Mononuclear cell (primary cell): ENCODE measurements around the gene CHTOP. TPM values are rescaled to one million over a fixed set of nuclear protein-coding genes. Genes with fewer than 3 reads are reported as not detected.

Experiments used
- H3K27me3 ChIP-seq: 2 replicates; pipeline ENCODE4 v1.6.0; 2011; ENCODE audit warnings: low read length, control low read depth; ENCODE audit not compliant: insufficient read depth
- H3K4me1 ChIP-seq: 2 replicates; pipeline ENCODE4 v1.5.1; 2011; ENCODE audit warnings: mild to moderate bottlenecking, low read length, control low read depth; ENCODE audit not compliant: insufficient read depth
- H3K4me3 ChIP-seq: 2 replicates; pipeline ENCODE4 v1.5.1; 2011; ENCODE audit warnings: mild to moderate bottlenecking, low read length, moderate library complexity
- H3K9me3 ChIP-seq: 2 replicates; pipeline ENCODE4 v1.5.1; 2011; ENCODE audit warnings: low read depth, mild to moderate bottlenecking, control low read depth, low read length
- total RNA-seq: library from RNA; depleted of rRNA; stranded (reverse); fragments of >200 nt; gene quantifications from one replicate; pipeline ENCODE4 v1.2.3, GENCODE V29; 2012

Gene CHTOP
- total RNA-seq, 1 donor, result 75.2 TPM

- Histone ChIP-seq H3K4me3 (no peak overlapping the region), H3K9me3 (no peaks in the 10 kb centered on the region), H3K4me1 (peaks cover 21% of the 10 kb centered on the region), H3K27me3 (no peaks in the 10 kb centered on the region)
These were observed 24.9 kb upstream of the CHTOP start for GRCh38 chr1:153608742-153609584.

- Histone ChIP-seq H3K4me3 (no peak overlapping the region), H3K4me1 (peaks cover 21% of the 10 kb centered on the region), H3K9me3 (no peaks in the 10 kb centered on the region), H3K27me3 (no peaks in the 10 kb centered on the region)
These were observed 24.3 kb upstream of the CHTOP start for GRCh38 chr1:153609585-153609907.

GRCh38 chr1:153610334-153610733, 23.5 kb upstream of the CHTOP start:
- no peaks in the 10 kb centered on the region for H3K27me3 ChIP-seq
- no peak overlapping the region for H3K4me3 ChIP-seq
- H3K4me1 ChIP-seq, result peaks cover 21% of the 10 kb centered on the region
- no peaks in the 10 kb centered on the region for H3K9me3 ChIP-seq

GRCh38 chr1:153610811-153611301, 23.0 kb upstream of the CHTOP start:
- H3K4me1 ChIP-seq, result peaks cover 21% of the 10 kb centered on the region
- no peak overlapping the region for H3K4me3 ChIP-seq
- no peaks in the 10 kb centered on the region for H3K27me3 ChIP-seq
- no peaks in the 10 kb centered on the region for H3K9me3 ChIP-seq

- peaks cover 21% of the 10 kb centered on the region for H3K4me1 ChIP-seq
- H3K4me3 ChIP-seq, result no peak overlapping the region
- H3K9me3 ChIP-seq, result no peaks in the 10 kb centered on the region
- no peaks in the 10 kb centered on the region for H3K27me3 ChIP-seq
These were observed 22.5 kb upstream of the CHTOP start for GRCh38 chr1:153611356-153611755.

- peaks cover 29% of the 10 kb centered on the region for H3K4me1 ChIP-seq
- H3K27me3 ChIP-seq, result no peaks in the 10 kb centered on the region
- H3K9me3 ChIP-seq, result no peaks in the 10 kb centered on the region
- no peak overlapping the region for H3K4me3 ChIP-seq
These were observed 21.6 kb upstream of the CHTOP start for GRCh38 chr1:153612111-153612754.

GRCh38 chr1:153612755-153613331, 21.0 kb upstream of the CHTOP start, which contains the start of gene S100A16:
S100A16 (minus strand) TSS chr1:153613137; CDS start chr1:153608151, 4,986 bp downstream.
- Histone ChIP-seq H3K9me3 (no peaks in the 10 kb centered on the region), H3K4me3 (no peak within 1 kb of the TSS), H3K4me1 (peaks cover 35% of the 10 kb centered on the region), H3K27me3 (no peaks in the 10 kb centered on the region)

- H3K4me1 ChIP-seq, result peaks cover 38% of the 10 kb centered on the region
These were observed 20.5 kb upstream of the CHTOP start for GRCh38 chr1:153613406-153613805.

GRCh38 chr1:153614189-153614900, 19.5 kb upstream of the CHTOP start:
- H3K4me1 ChIP-seq, result peaks cover 38% of the 10 kb centered on the region
- H3K27me3 ChIP-seq, result no peaks in the 10 kb centered on the region
- H3K9me3 ChIP-seq, result no peaks in the 10 kb centered on the region
- H3K4me3 ChIP-seq, result no peak overlapping the region

More at GRCh38 chr1:153613406-153613805, 20.5 kb upstream of the CHTOP start:
- Histone ChIP-seq H3K27me3 (no peaks in the 10 kb centered on the region), H3K4me3 (no peak overlapping the region), H3K9me3 (no peaks in the 10 kb centered on the region)

- H3K27me3 ChIP-seq, result no peaks in the 10 kb centered on the region
- H3K4me3 ChIP-seq, result no peak overlapping the region
- peaks cover 34% of the 10 kb centered on the region for H3K4me1 ChIP-seq
- H3K9me3 ChIP-seq, result no peaks in the 10 kb centered on the region
These were observed 19.0 kb upstream of the CHTOP start for GRCh38 chr1:153614906-153615305.

- Histone ChIP-seq H3K9me3 (no peaks in the 10 kb centered on the region), H3K27me3 (no peaks in the 10 kb centered on the region), H3K4me3 (no peak overlapping the region), H3K4me1 (peaks cover 29% of the 10 kb centered on the region)
These were observed 18.5 kb upstream of the CHTOP start for GRCh38 chr1:153615406-153615805.

GRCh38 chr1:153616144-153616916, 17.5 kb upstream of the CHTOP start, which contains the start of gene S100A14:
S100A14 (minus strand) TSS chr1:153616325; CDS start chr1:153615858, 467 bp downstream.
- Histone ChIP-seq H3K4me3 (no peak within 1 kb of the TSS), H3K9me3 (no peaks in the 10 kb centered on the region), H3K4me1 (peaks cover 21% of the 10 kb centered on the region), H3K27me3 (no peaks in the 10 kb centered on the region)

GRCh38 chr1:153616917-153617311, 17.0 kb upstream of the CHTOP start:
- no peak overlapping the region for H3K4me3 ChIP-seq
- peaks cover 18% of the 10 kb centered on the region for H3K4me1 ChIP-seq

GRCh38 chr1:153617663-153618062, 16.2 kb upstream of the CHTOP start:
- H3K27me3 ChIP-seq, result no peaks in the 10 kb centered on the region
- no peak overlapping the region for H3K4me3 ChIP-seq
- H3K4me1 ChIP-seq, result peaks cover 20% of the 10 kb centered on the region
- H3K9me3 ChIP-seq, result no peaks in the 10 kb centered on the region

More at GRCh38 chr1:153616917-153617311, 17.0 kb upstream of the CHTOP start:
- Histone ChIP-seq H3K27me3 (no peaks in the 10 kb centered on the region), H3K9me3 (no peaks in the 10 kb centered on the region)
